Activated CD4-positive, alpha-beta T cell treated with anti-CD3 and anti-CD28 coated beads, Interleukin-2, amount 50 U/mL, for 4 hours (primary cell): ENCODE results near the gene MPRIP.

ENCODE experiments used
- DNase-seq, 2 experiments: peaks; one replicate each; pipeline ENCODE4 v3.0.0-alpha.2; 2020

Gene MPRIP

GRCh38 chr17:17052462-17053221 is 10.4 kb downstream of the MPRIP start:
- DNase-seq = no peak

- no peak for DNase-seq
These were observed 11.5 kb downstream of the MPRIP start for GRCh38 chr17:17053446-17054379.

- no peak for DNase-seq
These were observed 12.4 kb downstream of the MPRIP start for GRCh38 chr17:17054636-17055035.

- no peak for DNase-seq
These were observed 13.3 kb downstream of the MPRIP start for GRCh38 chr17:17055286-17056155.

- DNase-seq = no peak
These were observed 13.9 kb downstream of the MPRIP start for GRCh38 chr17:17056156-17056539.

- no peak for DNase-seq
These were observed 14.8 kb downstream of the MPRIP start for GRCh38 chr17:17057057-17057551.

GRCh38 chr17:17058304-17058703 is 16.0 kb downstream of the MPRIP start:
- DNase-seq = no peak

GRCh38 chr17:17059301-17059890 is 17.1 kb downstream of the MPRIP start:
- no peak for DNase-seq

- DNase-seq = no peak
These were observed 18.0 kb downstream of the MPRIP start for GRCh38 chr17:17060001-17060922.

GRCh38 chr17:17060930-17061329 is 18.7 kb downstream of the MPRIP start:
- no peak for DNase-seq

GRCh38 chr17:17061516-17061915 is 19.3 kb downstream of the MPRIP start:
- DNase-seq = no peak

GRCh38 chr17:17062356-17062755 is 20.1 kb downstream of the MPRIP start:
- no peak for DNase-seq

- no peak for DNase-seq
These were observed 20.6 kb downstream of the MPRIP start for GRCh38 chr17:17062866-17063265.

- DNase-seq = no peak
These were observed 21.4 kb downstream of the MPRIP start for GRCh38 chr17:17063546-17064122.

GRCh38 chr17:17064322-17064721 is 22.1 kb downstream of the MPRIP start:
- DNase-seq = no peak

- DNase-seq = no peak
These were observed 23.8 kb downstream of the MPRIP start for GRCh38 chr17:17066021-17066420.

- DNase-seq = no peak
These were observed 25.0 kb downstream of the MPRIP start for GRCh38 chr17:17067257-17067656.

GRCh38 chr17:17069849-17070248 is 27.6 kb downstream of the MPRIP start:
- DNase-seq = no peak

- no peak for DNase-seq
These were observed 28.7 kb downstream of the MPRIP start for GRCh38 chr17:17070931-17071330.

- DNase-seq = peak; percentile 16 to 25
These were observed 29.5 kb downstream of the MPRIP start for GRCh38 chr17:17071531-17072360.
